Measurements from ENCODE around the gene DPF1.

Gene DPF1

GRCh38 chr19:38197937-38198704, 25.9 kb downstream of the DPF1 start:
- no peak for DNase-seq (ENCODE audit: low spot score)

GRCh38 chr19:38196948-38197656, 26.9 kb downstream of the DPF1 start:
- no peak for DNase-seq (ENCODE audit: low spot score)

- no peak for DNase-seq (ENCODE audit: low spot score)
Measured at GRCh38 chr19:38196245-38196837, 27.7 kb downstream of the DPF1 start.

GRCh38 chr19:38195237-38195636, 28.8 kb downstream of the DPF1 start:
- DNase-seq (ENCODE audit: low spot score), result no peak

- no peak for DNase-seq (ENCODE audit: low spot score)
Measured at GRCh38 chr19:38194061-38194701, 29.8 kb downstream of the DPF1 start.

- no peak for DNase-seq (ENCODE audit: low spot score)
Measured at GRCh38 chr19:38193445-38193844, 30.6 kb downstream of the DPF1 start.

- no peak for DNase-seq (ENCODE audit: low spot score)
Measured at GRCh38 chr19:38191747-38192146, 32.3 kb downstream of the DPF1 start.

GRCh38 chr19:38190793-38191192, 33.2 kb downstream of the DPF1 start:
- DNase-seq (ENCODE audit: low spot score), result no peak

GRCh38 chr19:38190061-38190460, 34.0 kb downstream of the DPF1 start:
- DNase-seq (ENCODE audit: low spot score), result no peak

GRCh38 chr19:38185562-38185961, 38.5 kb downstream of the DPF1 start:
- no peak for DNase-seq (ENCODE audit: low spot score)

GRCh38 chr19:38184815-38185214, 39.2 kb downstream of the DPF1 start:
- no peak for DNase-seq (ENCODE audit: low spot score)

GRCh38 chr19:38183251-38183897, 40.6 kb downstream of the DPF1 start:
- DNase-seq (ENCODE audit: low spot score), result no peak

GRCh38 chr19:38182536-38183210, 41.3 kb downstream of the DPF1 start:
- DNase-seq (ENCODE audit: low spot score), result no peak

- no peak for DNase-seq (ENCODE audit: low spot score)
Measured at GRCh38 chr19:38180071-38180470, 44.0 kb downstream of the DPF1 start.

GRCh38 chr19:38175422-38175821, 48.6 kb downstream of the DPF1 start:
- DNase-seq (ENCODE audit: low spot score), result no peak

GRCh38 chr19:38173291-38174041, 50.6 kb downstream of the DPF1 start:
- DNase-seq (ENCODE audit: low spot score), result no peak

- DNase-seq (ENCODE audit: low spot score), result no peak
Measured at GRCh38 chr19:38172001-38172400, 52.0 kb downstream of the DPF1 start.

GRCh38 chr19:38170334-38170733, 53.7 kb downstream of the DPF1 start:
- no peak for DNase-seq (ENCODE audit: low spot score)

- DNase-seq (ENCODE audit: low spot score), result no peak
Measured at GRCh38 chr19:38168637-38169036, 55.4 kb downstream of the DPF1 start.

GRCh38 chr19:38165335-38165734, 58.7 kb downstream of the DPF1 start:
- DNase-seq (ENCODE audit: low spot score), result no peak

GRCh38 chr19:38164526-38164925, 59.5 kb downstream of the DPF1 start:
- no peak for DNase-seq (ENCODE audit: low spot score)

All from hematopoietic multipotent progenitor cell treated with erythropoietin and hydrocortisone succinate and interleukin-3 and kit ligand, for 17 days (in vitro differentiated cells).